Measurements from ENCODE around the gene OSGEP. TPM values are rescaled to one million over a fixed set of nuclear protein-coding genes. Genes with fewer than 3 reads are reported as not detected.

The OSGEP gene
- total and polyA plus RNA-seq, 2 of the 13 experiments (the other 11 are each of a cell fraction or from before 2014, with no cell fraction given): 39.7 to 41.1 TPM

GRCh38 chr14:20456971-20457370 lies 2.4 kb upstream of the OSGEP start:
- FAIRE-seq (no peak), DNase-seq (ENCODE audit: low spot score) (no peak), ATAC-seq (no peak)
- H3K36me3 ChIP-seq (replicated peaks in 1 of 2; ENCODE audit: control insufficient read depth in 1 of 2, insufficient read depth in 2 of 2, low read length in 2 of 2): peaks cover 15 to 37% of the 10 kb centered on the region in 2 experiments
- BruUV-seq (replicated peaks): no TSS peak
- ChIA-PET CTCF (ENCODE audit: low intra/inter-chr PET ratio, low total read pairs) (no interaction called here), POLR2A (interaction anchor here (0.8 to 4.0 kb wide), 7 partner anchors 12 to 113 kb away, joined by 3 to 59 read pairs (median 35); partner anchors contain the start of genes PARP2, PNP and TEP1)
- H3K4me2 ChIP-seq (ENCODE audit: low read depth, low read length): peak overlapping the region; percentile 95; the same call in 1 of the 2 replicates
- H3K4me3 ChIP-seq (replicated peaks in 1 of 3; ENCODE audit: insufficient read depth in 1 of 3, low read depth in 2 of 3, low read length in 3 of 3): peak overlapping the region in 2 of 3 experiments; percentile 11 to 88; a peak in 1 of 6 replicates
- H3K79me2 ChIP-seq (ENCODE audit: insufficient read depth, low read length): peaks cover 48% of the 10 kb centered on the region
- H2AFZ ChIP-seq (ENCODE audit: low read length): no peak overlapping the region
- in situ Hi-C loops (cut with HindIII; ENCODE audit: extremely low pct_ligation_motif_present, low pct_unique_long_range_greater_than_20kb): loop anchor here (5.0 to 25.0 kb wide), 3 partner anchors 40 to 155 kb away; partner anchors contain the start of genes CCNB1IP1 and PARP2
- H3K27ac ChIP-seq (ENCODE audit: extremely low read length, insufficient read depth, low read length): no peak overlapping the region
- peaks cover 47% of the 10 kb centered on the region for H3K4me1 ChIP-seq (ENCODE audit: insufficient read depth, low read length)
- no peaks in the 10 kb centered on the region for H4K20me1 ChIP-seq (ENCODE audit: insufficient read depth, low read length)
- peak overlapping the region; percentile 91; the same call in 1 of the 2 replicates for H3K9ac ChIP-seq (ENCODE audit: insufficient read depth, low read depth, low read length)
- 98% methylated on average over 13 of the region's 13 CpGs for WGBS (ENCODE audit: low lambda C conversion rate)
- intact Hi-C loops (cut with micrococcal nuclease; ENCODE audit: unreplicated experiment): no loop called here
- no peaks in the 10 kb centered on the region for H3K9me3 ChIP-seq (ENCODE audit: low read length)
- no peaks in the 10 kb centered on the region; a peak in 1 of 5 replicates for H3K27me3 ChIP-seq (ENCODE audit: control insufficient read depth in 1 of 2, insufficient read depth in 2 of 2, low read length in 2 of 2)
- TF ChIP-seq TBP (CRISPR knock-in tag; IDR thresholded peaks at IDR 0.05) (no peak), RBM22 (optimal IDR thresholded peaks at IDR 0.05; ENCODE audit: low read length) (peak; percentile 29), ELF1 (CRISPR knock-in tag; IDR thresholded peaks at IDR 0.05) (no peak), SNAI1 (CRISPR knock-in tag; IDR thresholded peaks at IDR 0.05; ENCODE audit: borderline replicate concordance) (no peak), REXO4 (CRISPR knock-in tag; IDR thresholded peaks at IDR 0.05; ENCODE audit: borderline replicate concordance) (no peak), ZKSCAN8 (CRISPR knock-in tag; IDR thresholded peaks at IDR 0.05; ENCODE audit: borderline replicate concordance) (no peak), AHR (CRISPR knock-in tag; IDR thresholded peaks at IDR 0.05) (0 out of 2 replicates have a peak, but pooled peaks have one; percentile 43), ZNF224 (CRISPR knock-in tag; IDR thresholded peaks at IDR 0.05) (no peak), NRL (CRISPR knock-in tag; IDR thresholded peaks at IDR 0.05; ENCODE audit: borderline replicate concordance) (0 out of 2 replicates have a peak, but pooled peaks have one; percentile 36), FOXA1 (IDR thresholded peaks at IDR 0.05) (no peak), FOXA1 (CRISPR knock-in tag; IDR thresholded peaks at IDR 0.05) (no peak), THAP8 (CRISPR knock-in tag; IDR thresholded peaks at IDR 0.05; ENCODE audit: borderline replicate concordance) (no peak), RNF219 (CRISPR knock-in tag; IDR thresholded peaks at IDR 0.05) (no peak), RBFOX2 (IDR thresholded peaks at IDR 0.05; ENCODE audit: low read depth, low read length) (peak; percentile 38; the same call in 1 of the 2 replicates), JUNB (CRISPR knock-in tag; IDR thresholded peaks at IDR 0.05; ENCODE audit: borderline replicate concordance) (no peak), NONO (IDR thresholded peaks at IDR 0.05) (no peak), NONO (CRISPR knock-in tag; conservative IDR thresholded peaks at IDR 0.05) (0 out of 2 replicates have a peak, but pooled peaks have one; percentile 29), ZNF225 (CRISPR knock-in tag; IDR thresholded peaks at IDR 0.05) (no peak), NR2F1 (CRISPR knock-in tag; IDR thresholded peaks at IDR 0.05) (no peak), MED8 (CRISPR knock-in tag; IDR thresholded peaks at IDR 0.05; ENCODE audit: insufficient replicate concordance) (peak; percentile 17), ZNF484 (CRISPR knock-in tag; IDR thresholded peaks at IDR 0.05; ENCODE audit: borderline replicate concordance, low read depth) (no peak), AGO2 (optimal IDR thresholded peaks at IDR 0.05; ENCODE audit: low read depth, low read length) (peak; percentile 87)
- TF ChIP-seq, protein P1, sequence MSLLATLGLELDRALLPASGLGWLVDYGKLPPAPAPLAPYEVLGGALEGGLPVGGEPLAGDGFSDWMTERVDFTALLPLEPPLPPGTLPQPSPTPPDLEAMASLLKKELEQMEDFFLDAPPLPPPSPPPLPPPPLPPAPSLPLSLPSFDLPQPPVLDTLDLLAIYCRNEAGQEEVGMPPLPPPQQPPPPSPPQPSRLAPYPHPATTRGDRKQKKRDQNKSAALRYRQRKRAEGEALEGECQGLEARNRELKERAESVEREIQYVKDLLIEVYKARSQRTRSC (CRISPR knock-in tag; IDR thresholded peaks at IDR 0.05; ENCODE audit: low read depth): no peak
